HepG2 (cell line): ENCODE results near the gene GFER. TPM values are rescaled to one million over a fixed set of nuclear protein-coding genes. Genes with fewer than 3 reads are reported as not detected.

Experiments used
- CREM ChIP-seq, 2 experiments: sonication (generic) in 1 of 2; formaldehyde crosslinking in 1 of 2; IDR thresholded peaks; 2 replicates each; pipeline versions ENCODE4 v1.4.0 to v1.6.1; 2016 to 2020; ENCODE audit warnings: antibody characterized with exemption in 1 of 2, mild to moderate bottlenecking in 1 of 2, missing genetic modification reagents in 1 of 2
- EEA1 ChIP-seq: sonication (generic); formaldehyde crosslinking; IDR thresholded peaks from 2 replicates; pipeline ENCODE4 v1.5.1; 2020; ENCODE audit warnings: mild to moderate bottlenecking, missing genetic modification reagents, borderline replicate concordance
- EP300 ChIP-seq, 3 experiments: sonication (generic) in 1 of 3; formaldehyde crosslinking in 1 of 3; IDR thresholded peaks; 2 replicates each; pipeline versions ENCODE4 v1.5.1 to v1.6.1; 2011 to 2020; ENCODE audit warnings: low read depth in 2 of 3, low read length in 2 of 3, borderline replicate concordance in 1 of 3, improper control_type of control experiment in 1 of 3, mild to moderate bottlenecking in 1 of 3, missing genetic modification reagents in 1 of 3, moderate library complexity in 1 of 3
- EZH2 ChIP-seq: conservative IDR thresholded peaks from 2 replicates; pipeline ENCODE4 v1.6.1; 2012; ENCODE audit warnings: mild to moderate bottlenecking, low read depth, low read length, moderate library complexity
- SP2 ChIP-seq: sonication (generic); formaldehyde crosslinking; IDR thresholded peaks from 2 replicates; pipeline ENCODE4 v1.5.1; 2020; ENCODE audit warnings: mild to moderate bottlenecking, missing genetic modification reagents
- TRIM24 ChIP-seq: sonication (generic); formaldehyde crosslinking; IDR thresholded peaks from 2 replicates; pipeline ENCODE4 v1.8.0; 2022; ENCODE audit warnings: mild to moderate bottlenecking, missing genetic modification reagents
- YEATS4 ChIP-seq: sonication (generic); formaldehyde crosslinking; IDR thresholded peaks from 2 replicates; pipeline ENCODE4 v1.4.0; 2020; ENCODE audit warnings: missing genetic modification reagents, borderline replicate concordance
- ZNF224 ChIP-seq: sonication (generic); formaldehyde crosslinking; IDR thresholded peaks from 2 replicates; pipeline ENCODE4 v1.5.0; 2020; ENCODE audit warnings: mild to moderate bottlenecking, missing genetic modification reagents
- ZNF839 ChIP-seq: sonication (generic); formaldehyde crosslinking; IDR thresholded peaks from 2 replicates; pipeline ENCODE4 v1.4.0; 2020; ENCODE audit warnings: missing genetic modification reagents, mild to moderate bottlenecking, borderline replicate concordance
- polyA plus RNA-seq, 8 experiments: library from polyadenylated mRNA; depleted of rRNA in 3 of 8; stranded (reverse) in 7 of 8; unstranded in 1 of 8; fragments of >200 nt; fragmentation: Illumina TruSeq in 4 of 8; extraction: Trizol in 4 of 8; gene quantifications; 2 replicates each; pipeline versions ENCODE4 v1.2.1 to v1.2.3, GENCODE V29; 2011 to 2016; ENCODE audit warnings: low read depth in 4 of 8, missing spikeins in 1 of 8, mixed read lengths in 1 of 8; ENCODE audit not compliant: insufficient read depth in 1 of 8
- total RNA-seq, 5 experiments: library from RNA; depleted of rRNA; stranded (reverse); fragments of >200 nt; fragmentation: Illumina TruSeq; extraction: Trizol; gene quantifications; 2 replicates each; pipeline ENCODE4 v1.2.3, GENCODE V29; 2016; ENCODE audit warnings: low read depth in 1 of 5
- TF ChIP-seq, protein P1 (sequence below): sonication (generic); formaldehyde crosslinking; conservative IDR thresholded peaks from 2 replicates; pipeline ENCODE4 v1.4.0; 2020; ENCODE audit warnings: missing genetic modification reagents
- TF ChIP-seq, protein P2 (sequence below): sonication (generic); formaldehyde crosslinking; IDR thresholded peaks from 2 replicates; pipeline ENCODE4 v1.8.0; 2022; ENCODE audit warnings: missing genetic modification reagents, mild to moderate bottlenecking, inconsistent platforms, borderline replicate concordance
- TF ChIP-seq, protein P3 (sequence below), 2 experiments: fragments of 450-650 bp in 1 of 2; sonication (generic) in 1 of 2; formaldehyde crosslinking; IDR thresholded peaks; 2 replicates each; pipeline versions ENCODE4 v1.5.0 to v1.8.0; 2020 to 2022; ENCODE audit warnings: mild to moderate bottlenecking in 1 of 2, missing genetic modification reagents in 1 of 2
- TF ChIP-seq, protein P4 (sequence below): sonication (generic); formaldehyde crosslinking; IDR thresholded peaks from 2 replicates; pipeline ENCODE4 v1.9.0; 2021; ENCODE audit warnings: missing genetic modification reagents, borderline replicate concordance
- TF ChIP-seq, protein P5 (sequence below): sonication (generic); formaldehyde crosslinking; IDR thresholded peaks from 2 replicates; pipeline ENCODE4 v1.5.0; 2020; ENCODE audit warnings: missing genetic modification reagents
- TF ChIP-seq, protein P6 (sequence below): sonication (generic); formaldehyde crosslinking; IDR thresholded peaks from 2 replicates; pipeline ENCODE4 v1.4.0; 2020; ENCODE audit warnings: mild to moderate bottlenecking, missing genetic modification reagents
- TF ChIP-seq, protein P7 (sequence below): sonication (generic); formaldehyde crosslinking; IDR thresholded peaks from 2 replicates; pipeline ENCODE4 v1.4.0; 2020; ENCODE audit warnings: mild to moderate bottlenecking, missing genetic modification reagents

Gene GFER
- total and polyA plus RNA-seq, 2 of the 13 experiments (the other 11 are each of a cell fraction or from before 2014, with no cell fraction given): 28.6 to 71.7 TPM

DNA sequence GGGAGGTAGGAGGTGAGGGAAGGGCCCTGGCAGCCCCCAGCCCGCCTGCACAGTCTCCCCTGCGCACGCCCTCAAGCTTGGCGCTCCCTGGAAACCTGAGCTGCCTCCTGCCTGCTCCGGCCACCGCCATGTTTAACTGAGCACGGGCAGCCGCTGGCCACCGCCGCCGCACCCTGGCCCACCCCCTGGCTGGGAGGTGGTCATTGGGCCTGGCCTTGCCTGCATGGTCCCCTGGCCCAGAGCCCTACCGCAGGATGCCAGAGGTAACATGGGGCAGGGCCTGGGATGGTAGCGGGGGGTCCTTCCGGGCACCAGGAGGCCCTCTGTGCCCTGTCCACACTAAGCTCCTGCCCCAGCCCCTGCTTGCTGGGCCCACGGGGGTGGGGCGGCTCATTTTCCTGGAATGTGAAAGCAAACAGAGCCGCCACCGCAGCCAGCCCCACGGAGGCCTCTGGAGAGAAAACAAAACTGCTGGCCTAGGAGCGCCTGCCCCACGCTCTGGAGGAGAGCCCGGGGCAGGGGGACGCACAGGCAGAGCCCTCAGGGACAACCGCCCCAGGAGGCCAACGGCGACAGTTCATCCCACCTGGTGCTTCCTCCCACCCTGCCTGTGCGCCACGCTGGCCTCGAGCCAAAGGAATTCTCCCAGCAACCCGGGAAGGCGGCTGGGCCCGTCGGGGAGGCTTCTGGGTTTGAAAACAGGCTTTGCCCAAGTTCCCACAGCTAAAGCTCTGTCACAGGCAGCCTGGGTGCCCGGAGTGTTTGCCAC lies 51.6 kb downstream of the GFER start (continued):
- 0 out of 2 replicates have a peak, but pooled peaks have one; percentile 63 for TF ChIP-seq EEA1 (CRISPR knock-in tag)
- TF ChIP-seq, protein P1, sequence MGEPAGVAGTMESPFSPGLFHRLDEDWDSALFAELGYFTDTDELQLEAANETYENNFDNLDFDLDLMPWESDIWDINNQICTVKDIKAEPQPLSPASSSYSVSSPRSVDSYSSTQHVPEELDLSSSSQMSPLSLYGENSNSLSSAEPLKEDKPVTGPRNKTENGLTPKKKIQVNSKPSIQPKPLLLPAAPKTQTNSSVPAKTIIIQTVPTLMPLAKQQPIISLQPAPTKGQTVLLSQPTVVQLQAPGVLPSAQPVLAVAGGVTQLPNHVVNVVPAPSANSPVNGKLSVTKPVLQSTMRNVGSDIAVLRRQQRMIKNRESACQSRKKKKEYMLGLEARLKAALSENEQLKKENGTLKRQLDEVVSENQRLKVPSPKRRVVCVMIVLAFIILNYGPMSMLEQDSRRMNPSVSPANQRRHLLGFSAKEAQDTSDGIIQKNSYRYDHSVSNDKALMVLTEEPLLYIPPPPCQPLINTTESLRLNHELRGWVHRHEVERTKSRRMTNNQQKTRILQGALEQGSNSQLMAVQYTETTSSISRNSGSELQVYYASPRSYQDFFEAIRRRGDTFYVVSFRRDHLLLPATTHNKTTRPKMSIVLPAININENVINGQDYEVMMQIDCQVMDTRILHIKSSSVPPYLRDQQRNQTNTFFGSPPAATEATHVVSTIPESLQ: no peak
- TF ChIP-seq, protein P2, sequence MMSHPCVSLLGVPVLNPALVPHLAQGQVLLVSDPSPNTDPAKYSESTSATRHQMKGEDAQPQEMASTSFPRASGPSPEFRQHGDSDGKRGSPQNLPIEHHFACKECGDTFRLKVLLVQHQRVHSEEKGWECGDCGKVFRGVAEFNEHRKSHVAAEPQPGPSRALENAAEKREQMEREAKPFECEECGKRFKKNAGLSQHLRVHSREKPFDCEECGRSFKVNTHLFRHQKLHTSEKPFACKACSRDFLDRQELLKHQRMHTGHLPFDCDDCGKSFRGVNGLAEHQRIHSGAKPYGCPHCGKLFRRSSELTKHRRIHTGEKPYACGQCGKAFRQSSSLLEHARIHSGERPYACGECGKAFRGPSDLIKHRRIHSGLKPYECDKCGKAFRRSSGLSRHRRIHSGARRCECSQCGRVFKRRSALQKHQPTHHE (CRISPR knock-in tag): peak; percentile 83
- no peak for TF ChIP-seq ZNF839 (CRISPR knock-in tag)
- TF ChIP-seq TRIM24 (CRISPR knock-in tag): 0 out of 2 replicates have a peak, but pooled peaks have one; percentile 11
- no peak for TF ChIP-seq EZH2
- TF ChIP-seq ZNF224: no peak
- TF ChIP-seq, protein P3, sequence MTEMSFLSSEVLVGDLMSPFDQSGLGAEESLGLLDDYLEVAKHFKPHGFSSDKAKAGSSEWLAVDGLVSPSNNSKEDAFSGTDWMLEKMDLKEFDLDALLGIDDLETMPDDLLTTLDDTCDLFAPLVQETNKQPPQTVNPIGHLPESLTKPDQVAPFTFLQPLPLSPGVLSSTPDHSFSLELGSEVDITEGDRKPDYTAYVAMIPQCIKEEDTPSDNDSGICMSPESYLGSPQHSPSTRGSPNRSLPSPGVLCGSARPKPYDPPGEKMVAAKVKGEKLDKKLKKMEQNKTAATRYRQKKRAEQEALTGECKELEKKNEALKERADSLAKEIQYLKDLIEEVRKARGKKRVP (CRISPR knock-in tag; IDR thresholded peaks at IDR 0.05): no peak
- TF ChIP-seq, protein P4, sequence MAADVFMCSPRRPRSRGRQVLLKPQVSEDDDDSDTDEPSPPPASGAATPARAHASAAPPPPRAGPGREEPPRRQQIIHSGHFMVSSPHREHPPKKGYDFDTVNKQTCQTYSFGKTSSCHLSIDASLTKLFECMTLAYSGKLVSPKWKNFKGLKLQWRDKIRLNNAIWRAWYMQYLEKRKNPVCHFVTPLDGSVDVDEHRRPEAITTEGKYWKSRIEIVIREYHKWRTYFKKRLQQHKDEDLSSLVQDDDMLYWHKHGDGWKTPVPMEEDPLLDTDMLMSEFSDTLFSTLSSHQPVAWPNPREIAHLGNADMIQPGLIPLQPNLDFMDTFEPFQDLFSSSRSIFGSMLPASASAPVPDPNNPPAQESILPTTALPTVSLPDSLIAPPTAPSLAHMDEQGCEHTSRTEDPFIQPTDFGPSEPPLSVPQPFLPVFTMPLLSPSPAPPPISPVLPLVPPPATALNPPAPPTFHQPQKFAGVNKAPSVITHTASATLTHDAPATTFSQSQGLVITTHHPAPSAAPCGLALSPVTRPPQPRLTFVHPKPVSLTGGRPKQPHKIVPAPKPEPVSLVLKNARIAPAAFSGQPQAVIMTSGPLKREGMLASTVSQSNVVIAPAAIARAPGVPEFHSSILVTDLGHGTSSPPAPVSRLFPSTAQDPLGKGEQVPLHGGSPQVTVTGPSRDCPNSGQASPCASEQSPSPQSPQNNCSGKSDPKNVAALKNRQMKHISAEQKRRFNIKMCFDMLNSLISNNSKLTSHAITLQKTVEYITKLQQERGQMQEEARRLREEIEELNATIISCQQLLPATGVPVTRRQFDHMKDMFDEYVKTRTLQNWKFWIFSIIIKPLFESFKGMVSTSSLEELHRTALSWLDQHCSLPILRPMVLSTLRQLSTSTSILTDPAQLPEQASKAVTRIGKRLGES (CRISPR knock-in tag): no peak
- no peak for TF ChIP-seq SP2
- TF ChIP-seq YEATS4 (CRISPR knock-in tag): peak; percentile 72; the same call in 1 of the 2 replicates
- TF ChIP-seq, protein P5, sequence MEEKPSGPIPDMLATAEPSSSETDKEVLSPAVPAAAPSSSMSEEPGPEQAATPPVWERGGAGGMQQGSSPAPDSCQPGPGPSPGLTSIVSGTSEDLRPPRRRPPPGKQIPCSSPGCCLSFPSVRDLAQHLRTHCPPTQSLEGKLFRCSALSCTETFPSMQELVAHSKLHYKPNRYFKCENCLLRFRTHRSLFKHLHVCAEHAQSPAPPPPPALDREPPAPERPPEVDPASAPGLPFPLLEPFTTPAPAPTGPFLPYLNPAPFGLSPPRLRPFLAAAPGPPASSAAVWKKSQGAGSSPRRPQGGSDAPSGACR (CRISPR knock-in tag): no peak
- TF ChIP-seq, protein P6, sequence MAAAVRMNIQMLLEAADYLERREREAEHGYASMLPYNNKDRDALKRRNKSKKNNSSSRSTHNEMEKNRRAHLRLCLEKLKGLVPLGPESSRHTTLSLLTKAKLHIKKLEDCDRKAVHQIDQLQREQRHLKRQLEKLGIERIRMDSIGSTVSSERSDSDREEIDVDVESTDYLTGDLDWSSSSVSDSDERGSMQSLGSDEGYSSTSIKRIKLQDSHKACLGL: peak; percentile 58; the same call in 1 of the 2 replicates
- peak; percentile 46; the same call in 1 of the 2 replicates for TF ChIP-seq CREM (IDR thresholded peaks at IDR 0.05)
- no peak for TF ChIP-seq CREM (CRISPR knock-in tag; IDR thresholded peaks at IDR 0.05)
- TF ChIP-seq EP300 (IDR thresholded peaks at IDR 0.05; ENCODE audit: low read depth in 2 of 2, low read length in 2 of 2): peak in 1 of 2 experiments; percentile 67; a peak in 2 of 4 replicates
- peak; percentile 72 for TF ChIP-seq EP300 (CRISPR knock-in tag; IDR thresholded peaks at IDR 0.05; ENCODE audit: borderline replicate concordance)
- TF ChIP-seq, protein P7, sequence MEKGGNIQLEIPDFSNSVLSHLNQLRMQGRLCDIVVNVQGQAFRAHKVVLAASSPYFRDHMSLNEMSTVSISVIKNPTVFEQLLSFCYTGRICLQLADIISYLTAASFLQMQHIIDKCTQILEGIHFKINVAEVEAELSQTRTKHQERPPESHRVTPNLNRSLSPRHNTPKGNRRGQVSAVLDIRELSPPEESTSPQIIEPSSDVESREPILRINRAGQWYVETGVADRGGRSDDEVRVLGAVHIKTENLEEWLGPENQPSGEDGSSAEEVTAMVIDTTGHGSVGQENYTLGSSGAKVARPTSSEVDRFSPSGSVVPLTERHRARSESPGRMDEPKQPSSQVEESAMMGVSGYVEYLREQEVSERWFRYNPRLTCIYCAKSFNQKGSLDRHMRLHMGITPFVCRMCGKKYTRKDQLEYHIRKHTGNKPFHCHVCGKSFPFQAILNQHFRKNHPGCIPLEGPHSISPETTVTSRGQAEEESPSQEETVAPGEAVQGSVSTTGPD (CRISPR knock-in tag): peak; percentile 94
